ENCODE measurements around the gene INTS6.
"Not testable (repeated sequence)": the region's sequence is repeated elsewhere in the genome, so short reads cannot be mapped to it uniquely, and the experiment has no call there.

INTS6 gene

DNA sequence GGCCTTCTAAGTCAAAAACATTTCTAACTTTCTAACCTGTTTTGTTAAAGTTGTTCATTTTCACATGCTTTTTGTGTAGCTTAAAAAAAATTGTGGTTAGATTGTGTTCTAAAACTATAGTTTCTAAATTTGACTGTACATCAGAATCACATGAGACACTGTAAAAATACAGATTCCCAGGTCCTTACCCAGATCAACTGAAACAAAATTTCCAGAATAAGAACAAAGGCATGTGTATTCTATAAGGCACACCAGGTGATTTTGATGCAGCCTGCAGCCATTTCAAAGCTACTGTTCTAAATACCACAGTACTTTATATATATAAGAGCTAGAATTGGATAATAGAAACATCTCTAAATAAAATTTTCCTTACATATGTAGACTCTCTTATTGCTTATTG is 29.1 kb downstream of the INTS6 start:
- no peak for DNase-seq (ENCODE audit: extremely low read depth, low read depth)
- TF ChIP-seq, protein P1, sequence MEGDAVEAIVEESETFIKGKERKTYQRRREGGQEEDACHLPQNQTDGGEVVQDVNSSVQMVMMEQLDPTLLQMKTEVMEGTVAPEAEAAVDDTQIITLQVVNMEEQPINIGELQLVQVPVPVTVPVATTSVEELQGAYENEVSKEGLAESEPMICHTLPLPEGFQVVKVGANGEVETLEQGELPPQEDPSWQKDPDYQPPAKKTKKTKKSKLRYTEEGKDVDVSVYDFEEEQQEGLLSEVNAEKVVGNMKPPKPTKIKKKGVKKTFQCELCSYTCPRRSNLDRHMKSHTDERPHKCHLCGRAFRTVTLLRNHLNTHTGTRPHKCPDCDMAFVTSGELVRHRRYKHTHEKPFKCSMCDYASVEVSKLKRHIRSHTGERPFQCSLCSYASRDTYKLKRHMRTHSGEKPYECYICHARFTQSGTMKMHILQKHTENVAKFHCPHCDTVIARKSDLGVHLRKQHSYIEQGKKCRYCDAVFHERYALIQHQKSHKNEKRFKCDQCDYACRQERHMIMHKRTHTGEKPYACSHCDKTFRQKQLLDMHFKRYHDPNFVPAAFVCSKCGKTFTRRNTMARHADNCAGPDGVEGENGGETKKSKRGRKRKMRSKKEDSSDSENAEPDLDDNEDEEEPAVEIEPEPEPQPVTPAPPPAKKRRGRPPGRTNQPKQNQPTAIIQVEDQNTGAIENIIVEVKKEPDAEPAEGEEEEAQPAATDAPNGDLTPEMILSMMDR (IDR thresholded peaks at IDR 0.05; ENCODE audit: low read depth, low read length): no peak

DNA sequence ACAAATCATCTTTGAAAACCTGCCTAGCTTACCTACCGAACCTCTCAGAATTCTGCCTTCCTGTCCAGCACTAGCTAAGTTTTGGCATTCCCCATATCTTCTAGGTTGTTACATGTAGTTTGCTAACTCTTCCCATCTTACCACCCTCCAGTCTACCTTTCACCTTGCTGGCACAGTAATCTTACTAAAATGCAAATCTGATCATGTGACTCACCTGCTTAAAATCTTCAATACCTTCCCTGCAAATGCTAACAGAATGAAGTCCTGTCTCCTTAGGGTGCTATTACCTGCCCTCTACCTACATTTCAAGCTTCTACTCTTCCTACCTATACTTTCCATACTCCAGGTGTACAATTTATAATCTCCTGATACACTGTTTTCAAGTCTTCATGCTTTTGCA is 30.4 kb downstream of the INTS6 start:
- no peak for DNase-seq (ENCODE audit: extremely low read depth, low read depth)
- TF ChIP-seq, protein P1 (IDR thresholded peaks at IDR 0.05; ENCODE audit: low read depth, low read length): no peak

DNA sequence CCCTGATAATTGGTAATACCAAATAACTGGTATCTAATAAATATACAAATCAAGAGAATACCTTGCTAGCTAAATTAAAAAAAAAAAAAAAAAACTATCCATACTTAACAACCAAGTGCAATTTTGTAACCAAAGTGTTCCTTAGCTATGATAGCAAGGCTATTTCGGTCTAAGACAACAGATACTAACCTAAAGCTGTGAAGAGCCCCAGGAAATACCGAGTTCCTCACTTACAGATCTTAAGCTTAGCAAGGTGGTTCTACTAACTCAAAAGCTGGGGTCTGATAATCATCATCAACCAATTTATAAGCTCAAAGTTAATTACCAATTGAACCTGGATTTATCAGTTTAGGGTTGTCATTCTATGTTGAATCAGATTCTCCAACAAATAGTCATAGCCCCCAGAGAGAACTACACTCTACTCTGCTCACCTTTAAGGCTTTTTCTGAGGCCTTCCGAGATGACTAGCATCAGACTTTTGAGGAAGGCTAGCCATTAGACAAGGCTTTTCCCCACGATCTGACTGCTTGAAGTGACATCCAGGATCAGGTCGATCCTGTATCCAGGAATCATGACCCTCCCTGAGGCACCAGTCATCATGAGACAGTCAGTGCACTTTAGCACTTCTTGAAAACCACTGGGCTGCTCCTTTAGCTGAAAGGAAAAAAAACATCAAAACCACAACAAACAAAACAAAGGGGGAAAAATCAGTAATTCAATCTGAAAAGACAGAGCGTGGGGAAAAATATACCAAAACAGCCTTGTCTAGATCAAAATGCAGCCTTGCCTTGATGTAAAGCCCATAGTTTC is 31.9 kb downstream of the INTS6 start:
- no peak for DNase-seq (ENCODE audit: extremely low read depth, low read depth)
- TF ChIP-seq, protein P1 (IDR thresholded peaks at IDR 0.05; ENCODE audit: low read depth, low read length): no peak

DNA sequence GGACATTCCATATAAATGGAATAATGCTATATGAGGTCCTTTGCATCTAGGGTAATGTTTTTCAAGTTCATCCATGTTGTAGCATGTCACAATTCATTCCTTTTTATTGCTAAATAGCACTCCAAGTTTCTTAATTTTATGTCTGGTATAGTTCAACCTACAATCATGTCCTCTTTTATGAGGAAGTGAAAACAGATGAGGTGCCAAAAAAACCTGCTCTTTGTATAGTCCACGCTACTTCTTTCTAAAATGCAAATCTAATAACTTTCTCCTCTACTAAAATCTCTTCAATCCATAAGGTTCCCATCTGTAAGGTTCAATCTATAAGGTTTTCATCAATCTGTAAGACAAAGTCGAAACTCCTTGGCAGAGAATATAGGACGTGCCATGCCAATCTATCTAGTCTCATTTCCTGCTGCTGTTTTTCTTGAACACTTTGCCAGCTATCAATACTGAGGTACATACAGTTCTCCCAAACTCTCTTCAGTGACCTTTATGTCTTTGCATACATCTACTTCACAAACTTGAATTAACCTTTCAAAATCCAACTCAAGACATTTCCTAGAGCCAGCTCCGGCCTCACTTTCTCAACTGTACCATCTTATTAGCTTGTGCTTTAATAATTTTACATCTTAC is 33.7 kb downstream of the INTS6 start:
- DNase-seq (ENCODE audit: extremely low read depth, low read depth): no peak
- TF ChIP-seq, protein P1 (IDR thresholded peaks at IDR 0.05; ENCODE audit: low read depth, low read length): no peak

DNA sequence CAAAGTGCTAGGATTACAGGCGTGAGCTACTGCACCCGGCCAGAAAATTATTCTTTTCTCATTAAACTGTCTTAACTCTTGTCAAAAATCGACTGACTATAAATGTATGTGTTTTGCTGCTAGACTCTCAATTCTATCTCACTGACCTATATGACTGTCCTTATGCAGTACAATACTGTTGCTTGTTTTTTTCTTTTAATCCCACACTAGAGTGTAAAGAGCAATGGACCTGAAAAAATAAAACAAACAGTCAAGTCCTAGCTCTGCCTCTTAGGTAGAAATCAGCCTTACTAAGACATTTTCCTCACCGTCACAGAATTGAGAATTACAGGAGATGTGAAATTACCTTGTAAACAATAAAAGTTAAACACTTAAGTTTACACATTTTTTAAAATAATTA is 35.1 kb downstream of the INTS6 start:
- TF ChIP-seq, protein P1 (IDR thresholded peaks at IDR 0.05; ENCODE audit: low read depth, low read length): no peak
- no peak for DNase-seq (ENCODE audit: extremely low read depth, low read depth)

DNA sequence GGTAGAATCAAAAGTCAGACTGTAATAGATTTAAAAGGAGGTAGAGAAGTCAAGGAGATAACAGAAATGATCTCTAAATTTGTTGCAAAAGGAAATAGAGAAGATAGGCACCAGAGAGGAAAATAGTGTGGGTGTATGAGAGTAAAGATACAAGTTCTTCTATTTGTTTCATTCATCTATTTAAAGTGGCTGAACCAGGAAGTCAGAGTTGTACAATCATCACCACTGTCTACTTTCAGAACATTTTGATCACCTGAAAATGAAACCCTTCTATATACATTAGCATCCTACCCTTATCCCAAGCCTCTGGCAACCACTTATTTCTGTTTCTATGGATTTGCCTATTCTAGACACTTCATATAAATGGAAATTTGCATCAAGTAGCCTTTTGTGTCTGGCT is 36.7 kb downstream of the INTS6 start:
- DNase-seq (ENCODE audit: extremely low read depth, low read depth): no peak
- TF ChIP-seq, protein P1 (IDR thresholded peaks at IDR 0.05; ENCODE audit: low read depth, low read length): no peak

DNA sequence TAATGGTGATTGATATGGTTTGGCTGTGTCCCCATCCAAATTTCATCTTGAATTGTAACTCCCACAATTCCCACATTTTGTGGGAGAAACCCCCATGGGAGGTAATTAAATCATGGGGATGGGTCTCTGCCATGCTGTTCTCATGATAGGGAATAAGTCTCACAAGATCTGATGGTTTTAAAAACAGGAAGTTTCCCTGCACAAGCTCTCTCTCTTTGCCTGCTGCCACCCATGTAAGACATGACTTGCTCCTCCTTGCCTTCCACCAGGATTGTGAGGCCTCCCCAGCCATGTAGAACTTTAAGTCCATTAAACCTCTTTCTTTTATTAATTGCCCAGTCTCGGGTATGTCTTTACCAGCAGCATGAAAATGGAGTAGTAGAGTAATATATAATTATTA is 37.5 kb downstream of the INTS6 start:
- not testable (repeated sequence) for DNase-seq (ENCODE audit: extremely low read depth, low read depth)

All from AG09319 (cell line).